Neural cell (in vitro differentiated cells): ENCODE data around the gene ENKD1.

Source experiments
- CTCF ChIP-seq: fragments of 450-650 bp; IDR thresholded peaks from 2 replicates; pipeline ENCODE4 v1.5.1; 2014; ENCODE audit warnings: antibody characterized with exemption, mild to moderate bottlenecking, moderate library complexity; ENCODE audit not compliant: poor library complexity, severe bottlenecking
- EP300 ChIP-seq: fragments of 450-650 bp; conservative IDR thresholded peaks from 2 replicates; pipeline ENCODE4 v1.6.1; 2014; ENCODE audit warnings: antibody characterized with exemption, mild to moderate bottlenecking, moderate library complexity; ENCODE audit not compliant: poor library complexity, severe bottlenecking
- EZH2 ChIP-seq: fragments of 200-600, 300-800 bp; shearing (Covaris generic), sonication (generic); IDR thresholded peaks from 2 replicates; pipeline ENCODE4 v1.6.1; 2014; ENCODE audit warnings: antibody characterized with exemption, low read length, borderline replicate concordance, mild to moderate bottlenecking; ENCODE audit not compliant: insufficient read depth, poor library complexity, severe bottlenecking
- MXI1 ChIP-seq: fragments of 450-650 bp; conservative IDR thresholded peaks from 2 replicates; pipeline ENCODE4 v1.6.1; 2014; ENCODE audit warnings: antibody characterized with exemption, mild to moderate bottlenecking; ENCODE audit not compliant: poor library complexity, severe bottlenecking
- POLR2AphosphoS5 ChIP-seq: IDR thresholded peaks from 2 replicates; pipeline ENCODE4 v1.6.1; 2012
- RAD21 ChIP-seq: fragments of 450-650 bp; conservative IDR thresholded peaks from 2 replicates; pipeline ENCODE4 v1.6.1; 2014; ENCODE audit warnings: antibody characterized with exemption, mild to moderate bottlenecking, moderate library complexity
- REST ChIP-seq: IDR thresholded peaks from 2 replicates; pipeline ENCODE4 v1.6.1; 2012; ENCODE audit warnings: borderline replicate concordance
- SMC3 ChIP-seq: fragments of 450-650 bp; conservative IDR thresholded peaks from 2 replicates; pipeline ENCODE4 v1.6.1; 2014; ENCODE audit warnings: antibody characterized with exemption, mild to moderate bottlenecking, moderate library complexity; ENCODE audit not compliant: poor library complexity
- TAF1 ChIP-seq: IDR thresholded peaks from 2 replicates; pipeline ENCODE4 v1.6.1; 2012; ENCODE audit warnings: low read depth

DNA sequence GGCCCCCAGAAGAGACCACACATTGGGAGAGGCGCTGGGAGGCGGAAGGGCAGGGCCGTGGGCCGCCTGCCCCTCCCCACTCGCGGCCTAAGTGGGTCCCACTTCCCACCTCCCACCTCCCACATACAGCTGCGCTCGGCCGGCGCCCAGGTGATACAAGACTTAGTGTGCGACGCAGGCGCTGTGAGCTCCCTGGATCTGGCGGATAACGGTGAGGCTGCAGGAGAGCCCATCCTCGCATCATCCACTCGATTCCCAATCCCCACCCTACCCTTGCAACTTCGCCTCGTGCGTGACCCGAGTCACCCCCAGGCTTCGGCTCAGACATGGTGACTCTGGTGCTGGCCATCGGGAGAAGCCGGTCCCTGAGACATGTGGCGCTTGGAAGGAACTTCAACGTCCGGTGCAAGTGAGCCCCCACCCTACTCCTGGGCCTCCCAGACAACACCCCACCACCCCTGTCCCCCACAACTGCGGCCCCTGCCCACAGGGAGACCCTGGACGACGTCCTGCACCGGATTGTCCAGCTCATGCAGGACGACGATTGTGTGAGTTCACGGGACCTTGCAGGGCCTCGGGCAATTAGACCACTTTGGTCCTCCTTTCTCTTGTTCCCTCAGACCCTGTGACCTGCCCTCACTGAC lies 17.7 kb downstream of the ENKD1 start:
- no peak for TF ChIP-seq CTCF
- no peak for TF ChIP-seq POLR2AphosphoS5
- TF ChIP-seq SMC3: no peak
- no peak for TF ChIP-seq EZH2
- no peak for TF ChIP-seq EP300
- TF ChIP-seq TAF1: no peak
- TF ChIP-seq RAD21: no peak
- no peak for TF ChIP-seq REST
- TF ChIP-seq MXI1: no peak
